Purkinje cell (primary cell): ENCODE measurements around the gene ACOX2. TPM values are rescaled to one million over a fixed set of nuclear protein-coding genes. Genes with fewer than 3 reads are reported as not detected.

Experiments used
- polyA plus RNA-seq: library from polyadenylated mRNA; unstranded; fragments of >200 nt; fragmentation: Nextera tagmentation; gene quantifications from 2 replicates; pipeline ENCODE4 v1.2.1, GENCODE V29; 2014

The ACOX2 gene
- 1.3 and 2.4 TPM in 2 replicates for polyA plus RNA-seq

DNA sequence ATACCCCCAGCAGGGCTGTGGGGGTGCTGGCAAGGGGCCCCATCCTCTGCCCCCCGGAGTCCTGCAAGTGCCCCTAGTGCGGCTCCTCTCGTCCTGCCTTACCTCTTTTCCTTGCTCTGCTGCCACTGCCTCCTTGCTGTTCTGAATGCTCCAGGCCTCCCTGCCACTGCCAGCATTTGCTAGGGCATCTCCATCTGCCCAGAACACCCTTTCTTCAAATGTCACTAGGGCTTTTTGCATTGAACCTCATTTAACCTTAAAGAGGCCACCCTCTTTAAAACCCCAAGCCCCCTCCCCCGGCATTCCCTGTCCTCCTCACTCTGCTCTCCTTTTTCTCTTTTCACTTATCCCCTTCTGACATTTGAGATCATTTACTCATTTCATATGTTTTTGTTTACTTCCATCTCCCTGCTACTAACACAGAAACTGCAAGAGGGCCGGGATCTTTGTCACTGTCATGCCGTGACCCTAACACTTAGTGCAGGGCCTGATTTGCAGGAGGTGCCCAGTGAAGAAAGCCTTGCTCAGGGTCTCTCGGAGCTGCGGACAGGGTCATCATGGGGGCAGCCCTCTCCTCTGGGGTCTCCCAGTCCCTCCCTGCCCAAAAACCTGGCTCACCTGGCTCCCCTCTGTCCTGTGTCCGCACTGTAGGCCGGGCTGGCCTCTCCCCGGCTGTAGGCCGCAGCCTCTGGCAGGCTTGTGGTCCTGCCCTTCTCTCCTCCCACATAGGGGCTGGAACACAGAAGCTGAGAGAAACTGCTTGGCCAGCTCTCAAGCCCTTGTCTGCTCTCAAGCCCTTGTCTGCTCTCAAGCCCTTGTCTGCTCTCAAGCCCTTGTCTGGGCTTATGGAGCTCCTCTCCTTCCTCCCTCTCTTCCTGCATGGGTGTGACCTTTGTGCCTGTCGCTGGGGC, at the start of gene ACOX2:
TSS of gene ACOX2 (minus strand) at position 690 of the 911 bp plus-strand sequence. CDS start 2,084 bp downstream, outside the sequence.

DNA sequence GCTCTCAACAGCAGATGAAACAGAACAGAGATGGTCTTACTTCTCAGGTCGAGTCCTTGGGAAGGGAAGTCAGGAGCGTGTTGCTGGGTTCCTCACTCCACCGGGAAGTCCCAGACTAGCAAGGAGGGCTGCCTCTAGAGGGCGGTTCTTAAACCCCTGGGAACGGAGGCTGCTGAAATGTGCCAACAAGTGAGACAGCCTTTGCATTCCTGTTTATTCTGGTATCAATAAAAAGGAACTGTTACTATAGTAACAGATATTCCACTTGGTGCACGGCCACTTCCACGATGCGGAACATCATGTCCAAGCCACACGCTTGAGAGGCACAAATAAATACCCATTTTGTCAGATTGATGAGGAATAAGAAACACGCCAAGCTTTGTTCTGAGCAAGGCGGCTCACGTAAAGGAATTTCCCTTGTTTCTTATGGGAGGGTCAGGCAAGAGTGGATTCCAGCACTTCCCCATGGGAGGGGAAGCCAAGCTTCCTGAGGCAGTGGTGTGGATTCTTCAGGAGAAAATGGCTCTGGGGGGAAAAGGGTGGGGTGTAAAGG, 40.4 kb upstream of the ACOX2 start, which contains the start of gene FAM107A:
TSS of gene FAM107A (minus strand) at position 123 of the 553 bp plus-strand sequence. CDS start 7,531 bp downstream, outside the sequence.

DNA sequence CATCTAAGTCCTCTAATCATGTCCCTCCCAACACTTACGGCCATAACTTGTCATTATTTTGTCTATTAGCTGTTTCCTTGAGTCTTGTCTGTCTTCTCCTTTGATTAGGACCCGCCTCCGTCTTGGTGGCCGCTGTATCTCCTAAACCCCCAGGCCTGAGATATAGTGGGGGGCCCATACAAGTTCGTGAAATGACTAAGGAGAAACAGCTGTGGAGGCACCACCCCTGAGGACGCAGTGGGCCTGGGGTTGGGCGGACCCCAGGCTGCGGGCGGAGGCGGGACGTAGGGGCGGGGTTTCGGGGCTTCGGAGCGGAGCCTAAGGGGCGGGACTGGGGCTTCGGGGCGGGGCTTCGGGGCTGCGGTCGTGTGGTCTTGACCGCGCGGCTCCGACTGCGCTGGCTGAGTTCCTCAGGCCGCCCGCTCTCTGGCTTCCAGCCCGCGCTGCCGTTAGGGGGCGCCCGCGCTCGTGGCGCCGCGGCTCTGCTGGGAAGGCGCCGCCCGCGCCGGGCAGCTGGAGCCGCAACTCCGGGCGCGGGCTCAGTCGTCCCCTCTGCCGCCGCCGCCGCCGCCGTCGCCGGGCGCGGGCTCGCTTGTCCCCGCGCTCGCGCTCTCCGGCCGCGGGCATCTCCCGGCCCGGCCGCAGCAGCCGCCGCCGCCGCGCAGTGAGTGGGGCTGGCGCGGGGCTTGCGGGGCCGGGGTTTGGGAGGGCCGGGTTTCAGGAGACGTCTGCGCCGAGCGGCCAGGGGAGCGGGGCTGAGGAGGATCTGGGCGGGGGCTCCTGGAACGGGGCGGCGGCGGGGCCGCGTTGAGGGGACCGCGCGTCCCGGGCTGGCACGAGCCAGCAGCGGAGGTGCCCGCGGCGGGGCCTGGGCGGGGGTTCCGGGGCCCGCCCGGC, 45.2 kb downstream of the ACOX2 start, which contains the start of gene KCTD6:
TSS of gene KCTD6 (plus strand) at position 591 of the 897 bp plus-strand sequence. CDS start 6,660 bp downstream, outside the sequence.

Other genes starting within 250 kb of the ACOX2 start
- gene RPP14, start 230.9 kb downstream of the ACOX2 start, polyA plus RNA-seq: 11.1 and 14.9 TPM in 2 replicates
- 17.9 and 26.9 TPM in 2 replicates for gene HTD2, start 230.7 kb downstream of the ACOX2 start, polyA plus RNA-seq
- 19.6 and 20.2 TPM in 2 replicates for gene PXK, start 204.3 kb downstream of the ACOX2 start, polyA plus RNA-seq
- 253 and 346 TPM in 2 replicates for gene PDHB, start 103.4 kb downstream of the ACOX2 start, polyA plus RNA-seq
- 55.9 and 60.2 TPM in 2 replicates for gene KCTD6, start 45.1 kb downstream of the ACOX2 start, polyA plus RNA-seq
- 13.8 and 16.7 TPM in 2 replicates for gene FAM107A, start 40.2 kb upstream of the ACOX2 start, polyA plus RNA-seq
- gene FAM3D, start 129.6 kb upstream of the ACOX2 start, polyA plus RNA-seq: not detected in 2 replicates